Stimulated activated CD8-positive, alpha-beta memory T cell treated with anti-CD3 and anti-CD28 coated beads, Interleukin-2, amount 100 ng/mL, for 48 hours (primary cell): Measurements from ENCODE around the gene GTPBP4.
"Not testable (repeated sequence)": the region's sequence is repeated elsewhere in the genome, so short reads cannot be mapped to it uniquely, and the experiment has no call there.

ENCODE experiments used
- DNase-seq, 2 donors: peaks; one replicate each; pipeline ENCODE4 v3.0.0-alpha.2; 2020; ENCODE audit warnings: low read depth in 2 of 2

The GTPBP4 gene

DNA sequence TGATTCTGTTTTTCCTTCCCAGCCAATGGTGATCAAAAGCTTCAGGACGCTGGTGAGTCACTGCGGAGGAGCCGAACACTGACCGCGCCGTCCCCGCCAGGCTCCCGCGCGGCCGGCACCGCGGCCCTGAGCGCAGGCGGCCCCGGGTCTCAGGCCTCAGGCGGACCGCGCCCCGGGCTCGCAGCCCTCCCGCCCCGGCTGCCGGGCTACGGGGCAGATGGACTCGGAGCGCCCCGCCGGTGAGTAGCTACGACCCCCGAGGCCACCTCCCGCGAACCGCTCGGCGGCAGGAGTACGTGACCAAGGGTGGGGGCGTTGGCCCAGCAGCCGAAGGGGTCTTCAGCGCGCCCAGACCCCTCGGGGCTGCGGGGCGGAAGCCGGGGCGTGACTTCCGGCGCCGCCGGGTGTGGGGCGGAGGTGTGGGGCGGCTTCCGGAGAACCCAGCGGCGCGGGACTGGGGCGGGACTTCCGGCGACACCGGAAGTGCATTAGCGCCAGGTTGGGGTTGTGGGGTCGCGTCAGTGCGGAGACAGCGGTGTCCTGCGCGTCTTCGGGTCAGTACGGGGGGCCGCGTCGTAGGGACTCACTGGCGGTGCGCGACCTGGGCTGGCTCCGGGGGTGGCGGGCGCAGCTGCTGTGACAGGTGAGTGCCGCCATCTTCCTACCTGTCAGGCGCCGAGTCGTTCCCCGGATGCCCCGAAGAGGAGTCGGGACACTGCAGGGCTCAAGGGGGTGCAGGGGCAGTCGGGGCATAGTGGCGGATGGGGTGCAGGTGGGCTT, 68.3 kb downstream of the GTPBP4 start, which contains the start of gene WDR37:
TSS of gene WDR37 (plus strand) at position 60 of the 780 bp plus-strand sequence. CDS start 15,771 bp downstream, outside the sequence.
- peak; percentile 82 to 87 for DNase-seq

DNA sequence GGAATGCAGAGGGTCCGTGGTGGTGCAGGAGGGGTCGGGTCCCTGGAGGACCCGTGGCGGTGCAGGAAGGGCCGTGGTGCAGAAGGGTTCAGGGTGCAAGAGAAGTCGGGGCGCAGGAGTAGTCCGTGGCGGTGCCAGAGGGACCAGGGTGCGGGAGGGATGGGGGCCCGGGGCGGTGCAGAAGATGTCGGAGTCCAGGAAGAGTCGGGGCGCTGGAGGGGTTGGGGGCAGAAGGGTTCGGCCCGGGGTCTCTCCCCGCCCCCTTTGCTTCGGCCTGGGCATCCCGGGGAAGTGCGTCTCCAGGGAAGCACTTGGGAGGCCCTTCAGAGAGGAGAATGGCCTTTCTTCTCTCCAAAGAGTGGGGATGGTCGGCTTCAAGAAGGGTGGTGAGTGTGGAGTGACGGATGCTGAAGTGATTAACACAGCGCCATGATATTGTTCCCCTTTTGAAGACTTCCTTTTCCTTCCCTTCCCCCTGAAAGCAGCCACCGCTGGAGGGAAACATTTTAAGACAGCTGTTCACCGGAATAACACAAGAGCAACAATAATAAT, 68.9 kb downstream of the GTPBP4 start:
- no peak for DNase-seq

DNA sequence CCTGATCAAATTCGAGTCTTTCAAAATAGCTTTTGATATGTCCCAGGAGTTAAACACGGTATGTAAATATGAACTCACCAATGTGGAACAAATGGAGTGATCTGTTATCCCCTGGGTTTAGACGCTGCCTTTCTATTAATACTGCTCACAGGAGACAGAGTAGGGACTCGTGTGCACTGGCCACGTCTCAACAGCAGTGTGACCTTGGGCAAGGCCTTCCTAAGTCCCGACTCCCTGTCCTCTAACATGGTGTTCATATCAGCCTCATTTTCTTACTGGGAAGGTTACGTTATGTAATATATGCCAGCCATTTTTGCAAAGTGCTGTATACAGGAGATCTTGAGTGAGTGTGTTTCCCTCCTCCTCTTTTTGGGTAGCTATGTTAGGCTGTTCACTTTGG, 69.8 kb downstream of the GTPBP4 start:
- no peak for DNase-seq

DNA sequence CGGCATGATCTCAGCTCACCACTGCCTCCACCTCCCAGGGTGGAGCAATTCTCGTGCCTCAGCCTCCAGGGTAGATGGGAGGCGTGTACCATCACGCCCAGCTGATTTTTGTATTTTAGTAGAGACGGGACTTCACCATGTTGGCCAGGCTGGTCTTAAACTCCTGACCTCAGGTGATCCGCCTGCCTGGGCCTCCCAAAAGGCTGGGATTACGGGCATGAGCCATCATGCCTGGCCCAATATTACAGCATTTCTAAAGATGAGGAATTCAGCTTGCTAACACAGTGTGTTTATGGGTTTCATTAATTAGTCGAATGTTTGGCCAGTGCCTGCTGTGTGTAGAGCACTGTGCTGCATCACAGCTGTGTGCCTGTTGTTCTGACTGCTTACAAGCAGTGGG, 71.7 kb downstream of the GTPBP4 start:
- DNase-seq: no peak

DNA sequence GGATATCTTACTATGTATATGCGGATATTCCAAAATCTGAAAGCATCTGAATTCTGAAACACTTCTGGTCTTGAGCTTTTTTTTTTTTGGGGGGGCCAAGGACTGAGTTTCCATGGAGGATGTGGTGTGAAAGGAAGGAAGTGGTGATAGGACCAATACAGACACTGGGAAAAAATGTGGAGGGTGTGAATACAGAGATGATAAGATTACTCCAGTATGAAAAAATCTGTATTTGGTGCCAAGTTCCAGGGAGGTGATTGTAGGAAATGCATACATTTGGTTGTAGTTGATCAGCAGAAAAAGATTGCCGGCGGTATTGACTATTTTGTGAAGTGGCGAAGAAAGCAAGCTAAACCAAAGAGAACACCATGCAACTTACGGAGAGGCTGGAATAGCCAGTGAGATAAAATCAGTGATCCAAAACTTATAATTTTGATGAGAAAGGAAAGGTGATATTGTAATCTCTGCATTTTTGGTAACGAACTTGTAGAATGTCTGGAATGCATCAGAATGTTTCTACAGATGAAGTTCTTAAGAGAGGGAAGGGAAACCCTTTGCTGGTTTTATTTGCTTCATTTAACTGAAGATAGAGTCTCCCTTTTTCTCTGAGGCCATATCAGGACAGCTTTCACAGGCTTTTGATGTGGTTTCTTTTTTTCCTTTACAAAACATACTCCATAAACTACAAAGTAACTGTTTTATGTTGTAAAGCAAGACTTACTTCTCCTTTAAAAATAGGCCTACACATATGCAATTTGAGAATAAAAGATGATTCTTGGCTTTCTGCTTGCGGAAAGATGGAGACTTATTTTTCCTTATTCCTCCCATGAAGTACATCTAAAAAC, 73.9 kb downstream of the GTPBP4 start:
- no peak for DNase-seq

DNA sequence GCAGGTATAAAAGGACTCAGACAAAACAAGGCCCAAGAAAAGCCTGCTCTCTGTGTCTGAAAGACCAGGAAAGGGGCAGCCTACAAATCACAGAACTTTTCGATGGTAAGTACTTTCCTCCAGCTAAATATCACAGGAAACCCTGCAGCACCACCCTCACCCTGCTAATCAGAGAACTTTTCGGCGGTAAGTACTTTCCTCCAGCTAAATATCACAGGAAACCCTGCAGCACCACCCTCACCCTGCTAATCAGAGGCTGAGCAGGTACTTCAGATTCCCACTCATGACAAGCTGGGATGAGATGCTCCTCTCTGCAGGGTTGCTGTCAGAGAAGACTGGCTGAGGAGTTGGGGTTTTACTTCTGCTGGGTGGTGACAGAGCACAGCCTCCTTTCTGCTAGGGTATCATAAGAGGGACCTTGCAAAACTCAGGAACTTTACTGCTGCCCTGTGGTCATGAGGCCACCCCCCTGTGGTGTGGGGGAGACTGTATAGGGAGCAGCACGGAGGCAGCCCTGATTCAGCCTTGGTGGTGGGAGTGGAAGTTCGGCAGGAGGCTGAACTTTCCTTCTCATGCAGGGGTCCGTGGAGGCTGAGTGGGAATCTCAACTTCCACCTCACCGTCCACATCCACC, 75.1 kb downstream of the GTPBP4 start:
- DNase-seq: no peak

DNA sequence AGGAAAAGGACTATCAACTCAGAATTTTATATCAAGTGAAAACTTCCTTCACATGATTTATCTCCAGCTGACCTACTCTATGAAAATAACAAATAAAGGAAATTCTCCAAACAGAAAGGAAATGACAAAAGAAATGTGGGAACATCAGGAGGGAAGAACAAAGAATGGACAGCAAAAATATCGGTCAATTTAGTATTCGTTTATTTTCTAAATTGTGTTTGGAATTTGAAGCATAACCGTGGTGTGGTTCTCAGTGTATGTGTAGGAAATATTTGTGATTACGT, 76.7 kb downstream of the GTPBP4 start:
- no peak for DNase-seq

DNA sequence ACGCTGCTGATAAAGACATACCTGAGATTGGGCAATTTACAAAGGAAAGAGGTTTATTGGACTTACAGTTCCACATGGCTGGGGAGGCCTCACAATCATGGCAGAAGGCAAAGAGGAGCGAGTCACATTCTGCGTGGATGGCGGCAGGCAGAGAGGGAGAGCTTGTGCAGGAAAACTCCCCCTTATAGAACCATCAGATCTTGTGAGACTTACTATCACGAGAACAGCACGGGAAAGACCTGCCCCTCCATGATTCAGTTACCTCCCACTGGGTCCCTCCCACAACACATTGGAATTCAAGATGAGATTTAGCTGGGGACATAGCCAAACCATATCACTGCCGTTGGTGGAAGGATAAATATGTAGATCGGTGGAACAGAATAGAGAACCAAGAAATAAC, 78.5 kb downstream of the GTPBP4 start:
- DNase-seq: not testable (repeated sequence)

DNA sequence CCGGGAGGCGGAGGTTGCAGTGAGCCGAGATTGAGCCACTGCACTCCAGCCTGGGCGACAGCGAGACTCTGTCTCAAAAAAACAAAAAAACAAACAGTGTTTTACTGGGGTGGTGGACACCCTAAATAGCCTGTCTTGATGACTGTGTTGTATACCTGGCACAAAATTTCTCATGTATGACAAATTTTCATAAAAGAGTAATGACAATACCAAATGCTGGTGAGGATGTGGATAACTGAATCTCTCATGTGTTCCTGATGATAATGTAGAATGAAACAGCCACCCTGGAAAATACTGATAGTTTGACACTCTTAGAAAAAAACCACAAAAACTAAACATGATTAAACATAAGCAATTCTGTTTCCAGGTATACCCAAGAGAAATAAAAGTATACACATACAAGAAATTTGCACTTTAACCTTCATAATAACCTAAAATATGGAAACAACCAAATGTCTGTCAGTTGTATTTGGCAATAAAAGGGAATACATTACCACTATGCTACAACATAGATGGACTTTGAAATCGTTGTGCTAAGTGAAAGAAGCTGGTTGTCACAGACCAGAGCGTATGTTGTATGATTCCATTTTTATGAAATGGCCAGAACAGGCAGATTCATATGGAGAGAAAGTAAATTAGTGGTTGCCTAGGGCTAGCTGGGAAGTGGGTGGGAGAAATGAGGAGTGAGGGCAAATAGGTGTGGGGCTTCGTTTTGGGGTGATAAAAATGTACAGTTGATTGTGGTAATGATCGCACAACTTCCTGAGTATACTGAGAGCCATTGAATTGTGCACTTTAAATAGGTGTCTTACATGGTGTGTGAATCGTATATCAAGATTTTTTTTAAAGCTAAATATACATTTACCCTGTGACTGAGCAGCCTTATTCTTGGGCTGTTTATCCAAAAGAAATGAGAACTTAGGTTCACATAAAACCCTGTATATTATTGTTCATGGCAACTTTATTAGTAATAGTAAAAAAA, 80.4 kb downstream of the GTPBP4 start:
- DNase-seq: no peak
